ENCODE data around the gene GRIN2A.

The GRIN2A gene

DNA sequence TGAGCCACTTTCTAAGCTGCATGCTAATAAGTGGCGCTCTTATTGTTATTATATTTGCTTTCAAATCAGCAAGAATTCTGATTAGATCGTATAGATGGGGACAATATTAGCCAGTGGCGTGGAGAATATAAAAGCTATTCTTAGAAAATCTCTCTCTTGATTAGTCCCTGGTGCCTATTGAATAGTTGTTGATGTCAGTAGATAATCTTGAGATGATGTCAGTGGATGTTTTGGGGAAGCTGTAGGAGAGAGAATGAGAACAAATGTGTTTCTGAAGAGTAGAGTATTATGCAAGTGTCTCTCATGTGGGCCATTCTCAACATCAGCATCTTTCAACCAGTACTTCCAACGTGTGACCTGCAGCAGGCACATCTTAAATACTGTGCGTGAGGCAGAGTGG is 445.7 kb downstream of the GRIN2A start:
- DNase-seq = no peak

- DNase-seq = no peak
Observed at GRCh38 chr16:9723136-9723535, 459.1 kb downstream of the GRIN2A start.

DNA sequence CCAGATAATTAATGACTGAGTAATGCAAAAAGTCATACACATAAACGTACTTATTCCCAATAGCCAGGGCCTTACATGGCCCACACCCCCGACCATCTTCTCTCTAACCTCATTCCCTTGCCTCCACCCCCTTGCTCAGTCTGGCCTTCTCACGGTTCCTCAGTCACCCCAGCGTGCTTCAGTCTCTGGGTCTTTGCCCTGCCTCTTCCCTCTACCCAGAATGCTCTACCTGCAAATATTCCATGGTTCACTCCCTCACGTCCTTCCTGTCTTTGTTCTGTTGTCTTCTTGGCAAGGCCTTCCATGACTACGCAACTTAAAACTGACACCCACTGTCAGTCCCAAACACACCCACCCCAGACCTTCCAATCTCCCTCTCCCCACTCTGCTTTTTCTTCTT is 468.3 kb downstream of the GRIN2A start:
- no peak for DNase-seq

- no peak for DNase-seq
Observed at GRCh38 chr16:9713156-9713555, 469.1 kb downstream of the GRIN2A start.

- no peak for DNase-seq
Observed at GRCh38 chr16:9708972-9709620, 473.1 kb downstream of the GRIN2A start.

DNA sequence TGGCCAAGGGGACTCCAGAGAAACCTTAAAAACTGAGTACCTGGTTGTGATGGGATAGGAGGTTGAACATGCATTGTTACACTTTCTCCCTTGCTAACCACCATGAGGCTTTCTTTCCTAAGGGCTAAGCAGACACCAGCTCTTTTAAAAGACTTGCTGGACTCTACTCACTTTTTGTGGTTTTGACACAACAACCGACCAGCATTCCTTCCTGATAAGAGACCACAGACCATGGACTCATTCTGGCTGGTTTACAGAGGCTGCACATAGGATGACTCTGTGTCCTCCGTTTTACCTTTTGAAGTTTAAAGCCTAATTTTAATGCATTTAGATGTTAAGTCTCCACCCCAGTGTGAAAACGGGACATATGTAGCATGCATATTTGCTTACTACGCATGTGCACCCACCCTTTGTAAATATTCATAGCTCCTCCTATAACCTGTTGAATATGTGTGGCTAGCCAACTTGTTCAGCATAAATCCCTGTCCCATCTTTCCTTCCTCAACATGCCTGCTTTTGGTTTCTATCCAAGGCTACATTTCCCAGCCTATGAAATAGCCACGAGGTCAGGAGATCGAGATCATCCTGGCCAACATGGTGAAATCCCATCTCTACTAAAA is 475.9 kb downstream of the GRIN2A start:
- DNase-seq = no peak

DNA sequence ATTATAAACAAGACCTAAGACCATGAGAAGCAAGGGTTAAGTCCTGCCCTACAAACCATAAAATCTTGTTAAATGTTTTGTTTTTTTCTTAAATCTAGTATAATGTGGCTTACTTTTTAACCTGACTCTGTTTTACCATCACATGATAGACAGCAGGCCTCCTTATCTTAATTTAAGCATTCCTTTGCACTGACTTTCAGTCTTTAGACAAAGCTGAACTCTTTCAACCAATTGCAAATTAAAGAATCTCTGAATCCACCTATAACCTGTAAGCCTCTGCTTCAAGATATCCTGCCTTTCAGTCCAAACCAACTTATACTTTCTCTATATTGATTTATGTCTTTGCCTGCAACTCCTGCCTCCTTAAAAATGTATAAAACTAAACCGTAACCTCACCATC is 478.5 kb downstream of the GRIN2A start:
- no peak for DNase-seq

Data from effector CD8-positive, alpha-beta T cell (primary cell).